GM21619 (cell line): ENCODE results near the gene ZNF335.

Experiments used
- ATAC-seq: cut with Tn5 transposase; IDR thresholded peaks from one replicate; pipeline ENCODE4 v1.9.1; 2021; ENCODE audit not compliant: unreplicated experiment

The ZNF335 gene

GRCh38 chr20:45971675-45972499 is at the start of gene ZNF335:
Gene ZNF335 (minus strand): TSS chr20:45972203. CDS start chr20:45971410, 793 bp downstream.
- peak; percentile 66 for ATAC-seq

DNA sequence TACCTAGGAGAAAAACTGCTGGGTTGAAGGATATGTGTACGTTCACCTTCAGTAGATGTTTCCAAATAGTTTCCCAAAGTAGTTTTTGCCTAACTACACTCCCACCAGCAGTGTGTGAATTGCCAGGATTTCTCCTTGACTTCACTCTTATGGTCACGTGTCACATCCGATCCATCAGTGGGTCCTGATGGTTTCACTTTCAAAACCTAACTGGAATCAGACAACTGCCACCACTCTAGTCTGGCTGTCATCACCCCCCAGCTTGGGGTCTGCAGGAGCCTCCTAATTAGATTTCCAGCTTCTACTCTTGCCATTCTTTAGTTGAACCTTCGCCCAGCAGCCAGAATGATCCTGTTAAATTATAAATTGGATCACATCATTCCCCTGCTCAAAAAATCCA is 48.6 kb upstream of the ZNF335 start:
- ATAC-seq: no peak

DNA sequence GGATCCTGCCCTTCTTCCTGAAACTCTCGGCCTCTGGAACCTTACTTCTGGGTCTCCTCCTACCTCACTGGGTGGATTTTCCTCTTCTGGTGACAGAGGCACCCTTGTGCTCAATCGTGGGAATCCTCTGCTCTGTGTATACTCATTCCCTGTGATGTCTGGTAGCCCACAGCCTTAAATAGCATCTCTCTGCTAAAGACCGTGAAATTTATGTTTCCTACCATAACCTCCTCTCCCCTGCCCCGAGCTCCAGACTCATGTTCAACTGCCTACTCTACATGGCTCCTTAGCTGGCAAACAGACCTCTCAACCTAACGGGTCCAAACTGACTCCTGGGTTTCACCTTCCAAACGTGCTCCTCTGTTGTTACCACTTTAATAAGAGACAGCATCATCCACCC is 46.6 kb upstream of the ZNF335 start:
- no peak for ATAC-seq

GRCh38 chr20:46018112-46018511 is 46.1 kb upstream of the ZNF335 start:
- no peak for ATAC-seq

DNA sequence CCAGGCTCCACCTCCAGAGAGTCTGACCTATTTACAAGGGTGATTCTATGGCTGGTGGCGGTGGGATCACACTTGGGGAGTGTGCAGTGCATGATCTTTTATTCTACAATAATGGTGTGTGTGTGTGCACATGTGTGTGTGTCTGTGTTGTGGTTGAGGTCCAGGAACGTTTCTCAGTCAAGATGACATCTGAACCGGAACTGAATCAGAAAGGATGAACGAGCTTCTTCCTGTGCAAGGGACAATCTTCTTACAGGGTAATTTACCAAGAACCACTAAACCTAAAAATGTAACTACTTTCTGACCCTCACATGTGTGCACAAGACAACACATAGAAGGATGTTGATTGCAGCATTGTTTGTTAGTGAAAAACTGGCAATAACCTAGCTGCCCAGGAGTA is 45.3 kb upstream of the ZNF335 start:
- ATAC-seq: no peak

DNA sequence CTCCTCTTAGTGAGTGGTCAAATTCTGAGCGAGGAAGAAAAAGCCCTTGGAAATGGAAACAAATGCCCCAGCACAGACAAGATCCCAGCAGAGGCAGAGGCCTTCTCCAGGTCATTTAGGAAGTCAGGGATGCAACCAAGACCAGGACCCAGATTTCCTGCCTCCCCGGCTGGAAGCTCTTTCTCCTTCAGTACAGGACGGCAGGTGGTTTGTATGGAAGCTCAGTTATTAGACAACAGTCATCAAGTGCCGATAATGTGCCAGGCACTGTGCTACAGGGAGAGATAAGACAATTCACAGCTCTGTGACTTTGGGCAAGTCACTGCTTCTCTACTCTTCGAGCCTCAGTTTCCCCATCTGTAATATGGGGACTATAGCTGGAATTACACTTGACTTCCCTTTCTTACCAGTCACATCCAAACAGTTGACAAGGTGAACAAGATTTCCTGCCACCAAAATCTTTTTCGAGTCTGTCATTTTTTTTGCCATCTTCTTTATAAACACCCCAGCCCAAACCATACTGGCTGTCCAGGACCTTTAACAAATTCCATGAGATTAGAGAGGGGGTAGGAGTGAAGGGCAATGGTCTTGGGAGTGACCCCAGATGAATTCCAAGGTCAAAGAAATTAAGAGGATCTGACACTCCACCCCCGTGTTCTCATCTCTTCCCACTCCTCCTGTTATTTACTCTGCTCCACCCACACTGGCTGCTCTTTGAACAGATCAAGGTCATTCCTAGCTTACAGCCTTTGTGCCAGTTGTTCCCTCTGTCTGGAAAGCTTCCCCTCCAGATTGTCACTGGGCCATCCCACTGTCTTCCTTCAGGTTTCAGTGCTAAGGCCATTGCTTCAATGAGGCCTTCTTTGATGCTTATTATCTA is 42.8 kb upstream of the ZNF335 start:
- ATAC-seq: no peak

DNA sequence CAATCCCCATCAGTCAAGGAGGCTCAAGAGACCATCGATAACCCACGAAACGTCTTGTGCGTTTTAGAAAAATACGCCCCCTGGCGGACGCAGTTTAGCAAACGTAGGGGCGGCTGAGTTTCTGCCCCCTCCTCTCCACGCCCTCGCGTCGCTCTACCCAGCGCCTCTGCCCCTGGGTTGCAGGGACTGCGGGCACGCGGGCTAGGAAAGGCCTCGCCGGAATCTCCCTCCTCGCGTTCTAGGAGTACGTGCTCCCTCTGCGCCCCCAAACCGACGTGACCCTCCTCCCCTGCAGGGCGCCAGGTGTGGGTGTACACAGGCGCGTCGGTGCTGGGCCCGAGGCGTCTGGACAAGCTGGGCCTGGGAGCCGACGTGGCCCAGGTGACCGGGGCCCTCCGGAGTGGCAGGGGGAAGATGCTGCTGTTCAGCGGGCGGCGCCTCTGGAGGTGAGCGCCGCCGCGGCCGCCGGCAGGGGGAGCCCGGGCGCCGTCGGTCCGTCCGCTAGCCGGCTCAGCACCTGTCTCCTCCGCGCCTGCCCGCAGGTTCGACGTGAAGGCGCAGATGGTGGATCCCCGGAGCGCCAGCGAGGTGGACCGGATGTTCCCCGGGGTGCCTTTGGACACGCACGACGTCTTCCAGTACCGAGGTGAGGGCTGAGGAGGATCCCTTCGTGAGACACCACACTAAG is 42.0 kb upstream of the ZNF335 start:
- ATAC-seq: peak; percentile 64

GRCh38 chr20:46013322-46013828 is 41.4 kb upstream of the ZNF335 start:
- no peak for ATAC-seq

GRCh38 chr20:46012921-46013320 is 40.9 kb upstream of the ZNF335 start:
- no peak for ATAC-seq

- no peak for ATAC-seq
Measured at GRCh38 chr20:46011631-46012482, 39.9 kb upstream of the ZNF335 start.

GRCh38 chr20:46010491-46011391 is 38.7 kb upstream of the ZNF335 start:
- ATAC-seq: no peak

DNA sequence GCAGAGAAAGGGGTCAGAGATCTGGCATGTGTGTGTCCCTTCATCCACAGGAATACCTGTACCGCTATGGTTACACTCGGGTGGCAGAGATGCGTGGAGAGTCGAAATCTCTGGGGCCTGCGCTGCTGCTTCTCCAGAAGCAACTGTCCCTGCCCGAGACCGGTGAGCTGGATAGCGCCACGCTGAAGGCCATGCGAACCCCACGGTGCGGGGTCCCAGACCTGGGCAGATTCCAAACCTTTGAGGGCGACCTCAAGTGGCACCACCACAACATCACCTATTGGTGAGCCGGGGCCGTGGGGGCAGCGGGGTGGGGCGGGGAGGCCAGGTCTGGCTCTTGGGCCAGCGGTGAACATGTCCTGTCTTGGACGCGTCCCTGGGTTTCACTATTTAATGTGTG is 37.8 kb upstream of the ZNF335 start:
- ATAC-seq: no peak

- no peak for ATAC-seq
Measured at GRCh38 chr20:46007671-46008070, 35.7 kb upstream of the ZNF335 start.

GRCh38 chr20:46006964-46007363 is 35.0 kb upstream of the ZNF335 start:
- ATAC-seq: no peak

DNA sequence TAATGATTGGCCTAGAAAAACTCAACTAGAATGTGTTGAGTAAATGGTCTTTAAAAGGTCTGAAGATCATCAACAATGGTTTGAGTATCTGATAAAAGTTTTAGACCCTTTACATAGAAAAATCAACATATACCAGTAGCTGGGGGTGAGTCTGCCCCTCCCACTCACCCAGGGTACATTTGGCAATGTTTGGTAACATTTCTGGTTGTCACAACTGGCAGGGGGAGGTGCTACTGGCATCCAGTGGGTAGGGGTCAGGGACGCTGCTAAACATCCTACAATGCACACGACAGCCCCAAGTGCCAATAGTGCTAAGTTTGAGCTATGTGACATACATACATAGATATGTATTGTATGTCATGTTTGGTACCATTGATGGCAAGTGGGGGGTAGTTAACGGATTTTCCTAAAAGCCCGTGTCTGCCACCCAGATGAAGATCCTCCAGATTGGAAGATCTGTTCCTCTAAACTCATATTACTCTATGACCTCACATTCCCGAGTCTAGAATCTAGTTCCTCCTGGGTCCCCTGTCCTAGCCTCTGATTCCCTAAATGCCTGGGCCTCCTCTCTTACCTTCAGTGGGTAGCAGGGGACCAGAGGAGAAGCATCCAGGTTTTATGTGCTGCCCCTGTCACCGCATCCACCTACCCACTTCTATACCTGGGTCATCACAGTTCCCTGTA is 34.2 kb upstream of the ZNF335 start:
- ATAC-seq: no peak

DNA sequence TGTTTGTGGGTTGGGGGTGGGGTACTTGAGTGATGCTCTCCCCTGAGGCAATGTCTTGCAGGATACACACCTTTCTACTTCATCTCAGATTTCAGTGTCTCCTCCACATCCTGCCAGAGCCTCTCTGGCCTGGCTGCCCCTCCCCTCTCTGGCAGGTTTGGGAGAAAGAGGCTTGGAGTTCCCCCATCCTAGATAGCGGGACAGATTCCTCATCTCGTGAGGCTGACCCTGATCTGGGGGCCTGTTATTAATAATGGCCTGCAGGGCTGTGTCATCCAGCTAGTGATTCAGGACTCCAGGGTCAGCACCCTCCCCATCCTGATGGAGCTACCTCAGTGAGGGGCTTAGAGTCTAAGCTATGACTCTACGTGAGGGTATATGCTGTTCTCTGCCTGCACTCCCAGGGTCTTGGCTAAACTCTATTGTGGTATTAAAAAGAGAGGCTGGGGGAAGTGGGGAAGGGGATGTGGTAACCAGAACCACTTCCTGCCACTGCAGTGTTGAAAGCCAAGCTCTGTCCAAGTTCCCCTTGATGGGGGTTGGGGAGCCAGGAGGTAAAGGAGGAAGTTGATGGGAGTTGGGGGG is 33.0 kb upstream of the ZNF335 start:
- ATAC-seq: no peak

DNA sequence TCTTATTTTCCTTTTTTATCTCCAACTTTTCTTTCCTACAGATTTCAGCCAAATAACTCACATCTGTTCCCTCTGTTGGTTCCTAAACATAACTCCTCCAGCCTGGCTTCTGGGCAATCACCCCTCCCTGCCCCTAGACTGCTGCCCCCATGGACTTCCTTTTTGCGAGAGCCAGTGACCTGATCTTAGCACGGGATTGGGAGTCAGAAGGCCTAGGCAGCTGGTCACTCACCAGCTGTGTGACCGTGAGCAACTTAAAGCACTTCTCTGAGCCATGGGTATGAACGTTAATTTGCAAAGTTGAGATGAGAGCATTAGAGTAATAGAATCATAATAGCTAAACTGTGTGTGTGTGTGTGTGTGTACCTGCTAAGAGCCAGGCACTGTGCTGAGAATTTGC is 32.2 kb upstream of the ZNF335 start:
- ATAC-seq: no peak

GRCh38 chr20:46002008-46002407 is 30.0 kb upstream of the ZNF335 start:
- no peak for ATAC-seq
